NCI-H82 (cell line): ENCODE results near the gene LMNTD1.
"Not testable (repeated sequence)": the region's sequence is repeated elsewhere in the genome, so short reads cannot be mapped to it uniquely, and the experiment has no call there.

ENCODE experiments used
- DNase-seq: peaks from one replicate; lab custom pipeline; 2025; lab: John Stamatoyannopoulos, UW

The LMNTD1 gene

GRCh38 chr12:25491396-25492325 lies 61.4 kb downstream of the LMNTD1 start:
- no peak for DNase-seq

- not testable (repeated sequence) for DNase-seq
Observed at GRCh38 chr12:25488956-25489870, 63.9 kb downstream of the LMNTD1 start.

DNA sequence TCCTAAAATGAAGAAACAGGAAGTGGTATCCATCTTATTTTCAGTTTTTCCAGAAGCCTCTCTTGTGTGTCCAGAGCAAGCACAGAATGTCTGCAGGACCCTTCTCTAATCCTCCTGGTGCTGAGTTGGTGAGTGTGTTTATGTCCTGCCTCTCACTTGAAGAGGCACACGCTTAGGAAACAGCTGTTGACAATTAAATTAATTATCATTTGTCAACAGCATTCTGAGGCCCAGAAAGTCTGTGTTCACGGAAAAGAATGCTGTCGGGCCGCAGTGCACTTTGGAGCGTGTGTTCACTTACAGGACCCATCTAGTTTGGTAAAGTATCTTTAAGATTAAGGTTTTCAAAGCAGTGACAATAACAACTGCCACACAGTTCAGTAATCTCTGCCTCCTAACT lies 70.5 kb downstream of the LMNTD1 start:
- DNase-seq, result peak; percentile 82

DNA sequence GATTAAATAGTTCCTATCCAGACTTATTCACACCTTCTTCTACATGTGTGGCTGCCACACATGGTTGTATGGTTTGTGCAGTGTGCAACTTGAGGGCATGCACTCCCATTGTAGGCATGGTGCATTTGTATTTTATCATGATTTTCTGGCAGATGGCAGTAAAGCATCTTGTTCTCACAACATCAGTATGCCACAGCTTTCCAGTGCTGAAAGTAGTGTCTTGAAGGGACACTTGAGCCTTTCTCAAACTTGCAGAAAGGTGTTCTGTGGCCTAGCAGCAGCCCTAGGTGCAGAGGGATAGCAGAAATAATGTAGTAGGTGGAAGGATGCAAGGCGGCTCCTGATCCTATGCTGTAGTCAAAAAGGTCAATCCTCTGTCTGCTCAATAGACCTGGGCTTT lies 72.9 kb downstream of the LMNTD1 start:
- no peak for DNase-seq

DNA sequence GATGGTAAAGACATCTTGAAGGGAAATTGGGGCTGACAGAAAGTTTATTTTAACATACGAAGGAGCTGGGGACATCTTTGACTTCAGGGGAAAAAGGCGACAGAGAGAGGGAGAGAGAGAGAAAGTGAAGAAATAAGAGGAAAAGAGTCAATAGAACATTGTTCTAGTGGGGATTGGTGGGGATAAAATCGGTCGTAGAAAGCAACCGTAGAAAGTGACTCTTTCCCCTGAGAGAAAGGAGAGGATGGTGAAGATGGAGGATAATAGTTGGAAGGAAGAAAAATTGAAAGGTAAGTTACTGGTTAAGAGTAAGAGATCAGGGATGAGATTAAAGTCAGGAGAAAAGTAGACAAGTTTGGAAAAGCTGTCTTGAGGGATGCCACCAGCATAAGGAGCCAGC lies 75.9 kb downstream of the LMNTD1 start:
- no peak for DNase-seq

- no peak for DNase-seq
Observed at GRCh38 chr12:25472453-25472852, 80.6 kb downstream of the LMNTD1 start.

DNA sequence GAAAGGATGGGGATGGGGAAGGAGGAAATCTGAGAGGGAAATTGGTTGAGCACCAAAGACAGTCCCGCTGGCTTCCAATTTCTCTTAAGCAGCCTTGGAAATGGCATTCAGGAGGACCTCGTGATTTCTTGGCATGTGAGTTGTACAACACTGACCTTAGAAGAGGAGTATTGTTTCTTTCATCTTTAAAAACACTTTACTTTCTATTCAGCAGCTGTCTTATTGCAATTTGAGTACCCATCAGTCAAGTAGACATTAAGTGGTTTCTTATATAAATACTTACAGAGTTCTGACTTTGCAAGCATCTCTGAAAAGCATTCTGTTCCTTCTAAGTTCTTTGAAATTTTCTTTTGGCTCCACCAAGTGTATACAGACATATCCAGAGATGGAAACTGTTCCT lies 83.2 kb downstream of the LMNTD1 start:
- DNase-seq, result no peak

DNA sequence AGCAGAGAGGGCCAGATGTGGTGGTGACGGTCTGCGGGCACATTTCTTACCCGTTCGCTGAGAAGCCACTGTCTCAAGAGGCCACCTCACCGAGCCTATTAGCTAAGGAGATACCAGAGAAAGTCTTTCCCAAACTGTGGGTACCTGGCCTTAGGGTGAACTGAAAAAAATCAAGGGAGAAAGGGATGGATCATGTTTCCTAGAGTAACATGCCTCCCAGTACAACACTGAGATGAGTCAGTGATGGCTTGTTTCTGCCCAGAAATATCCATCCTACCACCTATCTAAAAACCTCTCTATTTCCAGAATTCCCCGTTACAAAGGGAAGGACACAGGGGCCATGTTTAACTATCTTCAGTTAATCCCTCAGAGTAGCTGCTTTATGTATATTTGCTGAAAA lies 83.7 kb downstream of the LMNTD1 start:
- no peak for DNase-seq

DNA sequence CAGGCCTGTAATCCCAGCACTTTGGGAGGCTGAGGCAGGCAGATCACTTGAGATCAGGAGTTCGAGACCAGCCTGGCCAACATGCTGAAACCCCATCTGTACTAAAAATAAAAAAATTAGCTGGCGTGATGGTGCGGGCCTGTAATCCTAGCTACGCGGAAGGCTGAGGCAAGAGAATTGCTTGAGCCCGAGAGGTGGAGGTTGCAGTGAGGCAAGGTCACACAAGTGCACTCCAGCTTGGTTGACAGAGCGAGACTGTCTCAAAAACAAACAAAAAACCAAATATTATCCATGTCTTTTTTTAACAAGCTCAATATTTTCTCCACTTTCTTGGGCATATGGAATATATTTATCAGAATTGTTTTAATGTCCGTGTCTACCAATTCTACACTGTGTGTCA lies 89.6 kb downstream of the LMNTD1 start:
- DNase-seq, result no peak

GRCh38 chr12:25463005-25463404 lies 90.1 kb downstream of the LMNTD1 start:
- no peak for DNase-seq

GRCh38 chr12:25459541-25459951 lies 93.5 kb downstream of the LMNTD1 start:
- no peak for DNase-seq

DNA sequence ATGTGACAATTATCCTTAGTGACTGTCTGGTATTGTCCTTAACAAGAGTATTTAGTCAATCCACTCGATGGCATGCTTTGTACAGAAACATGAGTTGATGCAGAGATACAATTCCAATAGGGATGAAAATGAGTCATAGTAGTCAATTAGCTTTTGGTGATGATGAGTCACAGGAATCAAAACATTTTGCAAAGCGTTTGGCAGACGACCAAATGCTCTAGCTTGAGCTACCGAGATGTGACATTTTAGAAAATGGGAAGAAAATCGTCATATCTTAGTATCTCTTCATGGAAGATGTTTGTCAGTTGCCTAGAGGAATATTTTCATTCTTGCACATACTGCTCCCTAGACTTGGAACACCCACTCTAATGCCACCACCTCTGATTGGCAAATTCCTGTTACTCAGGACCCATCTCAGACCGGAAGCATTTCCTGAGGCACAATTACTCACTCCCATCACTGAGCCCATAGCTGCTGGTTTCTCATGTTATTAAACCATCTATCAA lies 95.0 kb downstream of the LMNTD1 start:
- DNase-seq, result no peak

GRCh38 chr12:25456474-25456873 lies 96.6 kb downstream of the LMNTD1 start:
- no peak for DNase-seq

DNA sequence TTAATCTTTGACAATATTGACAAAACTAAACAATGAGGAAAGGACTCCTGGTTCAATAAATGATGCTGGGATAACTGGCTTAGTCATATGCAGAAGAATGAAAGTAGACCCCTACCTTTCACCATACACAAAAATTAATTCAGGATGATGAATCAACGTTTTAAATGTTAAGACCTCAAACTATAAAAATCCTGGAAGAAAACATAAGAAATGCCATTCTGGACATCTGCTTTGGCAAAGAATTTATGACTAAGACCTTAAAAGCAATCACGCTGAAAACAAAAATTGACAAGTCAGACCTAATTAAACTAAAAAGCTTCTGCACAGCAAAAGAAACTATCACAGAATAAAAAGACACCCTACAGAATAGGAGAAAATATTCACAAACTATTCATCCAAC lies 97.4 kb downstream of the LMNTD1 start:
- no peak for DNase-seq

GRCh38 chr12:25449007-25449406 lies 104.1 kb downstream of the LMNTD1 start:
- no peak for DNase-seq

GRCh38 chr12:25447046-25447445 lies 106.0 kb downstream of the LMNTD1 start:
- DNase-seq, result no peak

DNA sequence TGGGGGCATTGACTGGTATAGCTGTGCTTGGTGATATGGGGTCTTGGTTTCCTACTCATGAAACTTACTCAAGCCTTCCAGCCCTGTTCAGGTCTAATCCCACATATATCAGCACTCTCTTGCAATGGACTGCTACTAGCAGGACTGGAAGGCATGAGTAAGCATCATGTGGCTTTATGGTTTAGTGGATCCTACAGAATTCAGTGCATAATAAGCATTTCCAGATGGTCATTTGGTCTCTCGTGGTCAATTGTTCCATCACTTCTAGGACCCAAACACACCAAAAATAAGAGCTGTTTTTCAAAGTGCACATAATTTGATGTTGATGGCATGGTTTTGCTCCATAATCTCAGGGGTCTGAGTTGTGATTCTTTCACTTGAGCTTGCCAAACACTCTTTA lies 114.4 kb downstream of the LMNTD1 start:
- DNase-seq, result no peak

DNA sequence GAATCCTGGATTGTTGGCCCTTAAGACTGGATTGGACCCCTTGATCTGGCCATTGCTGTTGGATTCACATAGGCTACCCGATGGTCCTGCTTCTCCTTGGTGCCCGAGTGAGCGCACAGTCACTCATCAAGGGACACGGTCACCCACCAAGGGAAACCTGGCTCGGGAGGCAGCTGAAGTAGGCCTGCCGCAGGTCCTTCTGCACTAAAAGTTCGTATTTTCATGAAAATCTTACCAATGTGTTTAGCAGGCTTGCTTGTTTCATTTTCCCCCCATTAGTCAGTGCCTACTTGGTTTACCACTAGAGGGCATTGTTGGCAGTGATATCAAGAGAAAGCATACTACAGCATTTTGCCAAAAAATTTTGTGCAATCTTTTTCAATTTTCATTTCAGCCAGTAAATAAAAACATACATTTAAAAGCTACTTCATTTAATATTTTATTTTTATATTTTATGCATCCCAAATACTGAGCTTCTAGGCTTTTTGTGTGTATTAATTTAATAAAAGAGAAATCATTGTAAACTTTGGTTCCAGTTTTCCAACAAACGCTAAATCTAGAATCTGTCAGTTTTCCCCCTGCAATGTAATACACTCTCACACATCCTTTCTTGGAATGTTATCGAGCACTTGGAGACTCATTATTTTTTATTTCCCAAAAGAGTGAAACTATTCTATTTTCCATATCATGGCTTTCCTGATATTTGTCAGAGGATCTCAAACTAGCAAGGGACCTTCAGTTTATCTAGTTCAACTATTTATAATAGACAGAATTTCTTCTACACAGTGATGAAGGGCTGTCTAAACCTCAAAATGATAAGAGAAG lies 116.7 kb downstream of the LMNTD1 start:
- peak; percentile 84 for DNase-seq

DNA sequence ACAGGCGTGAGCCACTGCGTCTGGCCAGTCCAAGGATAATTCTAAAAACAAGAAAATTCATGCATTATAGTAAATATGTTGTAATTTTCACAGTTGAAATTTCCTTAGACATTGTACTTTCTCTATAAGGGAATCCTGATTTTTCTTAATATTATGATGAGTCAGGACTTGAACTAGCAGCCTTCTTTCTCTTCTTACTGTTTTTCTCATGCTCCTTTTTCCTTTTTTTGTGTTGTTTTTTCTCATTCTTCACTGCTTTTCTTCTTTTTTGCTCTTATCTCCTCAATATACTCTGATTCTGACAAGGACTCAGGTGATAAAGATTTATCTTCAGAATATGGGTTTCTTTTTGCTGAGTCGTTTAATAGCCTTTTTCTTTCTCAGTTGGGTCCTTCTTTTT lies 117.7 kb downstream of the LMNTD1 start:
- no peak for DNase-seq

- peak; percentile 17 for DNase-seq
Observed at GRCh38 chr12:25434515-25434914, 118.6 kb downstream of the LMNTD1 start.

DNA sequence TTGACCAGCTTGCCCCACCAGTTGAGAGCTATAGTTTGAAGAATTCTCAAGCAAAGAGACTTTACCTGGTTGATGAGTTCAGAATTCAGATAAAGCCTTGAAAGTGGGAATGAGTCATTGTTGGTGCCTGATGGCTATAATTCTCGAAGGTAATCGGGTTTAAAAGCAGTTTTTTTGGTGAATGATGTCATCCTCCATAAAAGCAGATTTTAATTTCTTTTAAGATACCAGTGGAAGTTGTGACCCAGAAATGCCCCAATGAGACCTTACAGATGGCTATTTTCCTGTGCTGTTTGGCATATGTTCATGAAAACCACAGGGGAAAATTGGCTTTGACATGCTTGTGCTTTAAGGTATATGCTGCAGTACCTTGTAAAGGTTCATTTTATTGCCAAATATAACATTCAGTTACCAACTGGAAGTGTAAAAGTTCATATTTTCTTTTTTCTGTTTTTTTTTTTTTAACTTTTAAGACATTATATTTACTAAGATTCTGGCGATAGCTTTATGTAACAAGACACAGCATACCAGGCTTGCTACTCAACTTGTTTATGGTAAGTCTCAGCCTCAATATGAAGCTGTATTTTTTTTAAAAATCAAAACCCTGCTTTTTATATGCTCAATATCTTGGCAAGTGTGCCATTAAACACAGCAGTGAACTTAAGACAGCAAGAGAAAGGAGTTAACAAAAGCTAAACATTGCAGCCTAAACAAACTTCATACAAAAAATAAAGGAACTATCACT lies 119.3 kb downstream of the LMNTD1 start:
- DNase-seq, result peak; percentile 33
